IPS DF 19.7 (cell line): ENCODE data around the gene MTMR2.

Source experiments
- DNase-seq: peaks from one replicate; pipeline ENCODE4 v3.0.0-alpha.2; 2013; ENCODE audit warnings: low read depth, low spot score

The MTMR2 gene

GRCh38 chr11:95923728-95924413 lies at the start of gene MTMR2:
MTMR2 (minus strand) TSS chr11:95924107; CDS start chr11:95923954, 153 bp downstream.
- peak; percentile 33 for DNase-seq

- DNase-seq, result no peak
Measured at GRCh38 chr11:95972060-95972459, 48.2 kb upstream of the MTMR2 start.

- no peak for DNase-seq
Measured at GRCh38 chr11:95968585-95968984, 44.7 kb upstream of the MTMR2 start.

- no peak for DNase-seq
Measured at GRCh38 chr11:95964281-95964680, 40.4 kb upstream of the MTMR2 start.

- DNase-seq, result no peak
Measured at GRCh38 chr11:95961758-95962157, 37.9 kb upstream of the MTMR2 start.

- DNase-seq, result no peak
Measured at GRCh38 chr11:95950905-95951304, 27.0 kb upstream of the MTMR2 start.

GRCh38 chr11:95948637-95949036 lies 24.7 kb upstream of the MTMR2 start:
- DNase-seq, result no peak

- DNase-seq, result no peak
Measured at GRCh38 chr11:95944623-95945022, 20.7 kb upstream of the MTMR2 start.

- no peak for DNase-seq
Measured at GRCh38 chr11:95943546-95943945, 19.6 kb upstream of the MTMR2 start.

GRCh38 chr11:95939091-95939490 lies 15.2 kb upstream of the MTMR2 start:
- no peak for DNase-seq

- DNase-seq, result no peak
Measured at GRCh38 chr11:95937358-95937757, 13.5 kb upstream of the MTMR2 start.

GRCh38 chr11:95933594-95933993 lies 9.7 kb upstream of the MTMR2 start:
- DNase-seq, result no peak

- DNase-seq, result no peak
Measured at GRCh38 chr11:95931916-95932315, 8.0 kb upstream of the MTMR2 start.

- DNase-seq, result no peak
Measured at GRCh38 chr11:95930948-95931347, 7.0 kb upstream of the MTMR2 start.

GRCh38 chr11:95926726-95927125 lies 2.8 kb upstream of the MTMR2 start:
- no peak for DNase-seq

- no peak for DNase-seq
Measured at GRCh38 chr11:95925011-95925410, 1.1 kb upstream of the MTMR2 start.

GRCh38 chr11:95924414-95924760 lies 480 bp upstream of the MTMR2 start:
- no peak for DNase-seq

GRCh38 chr11:95923439-95923727 lies 524 bp downstream of the MTMR2 start:
- DNase-seq, result no peak

- no peak for DNase-seq
Measured at GRCh38 chr11:95922536-95923438, 1.1 kb downstream of the MTMR2 start.

GRCh38 chr11:95922099-95922498 lies 1.8 kb downstream of the MTMR2 start:
- DNase-seq, result no peak

GRCh38 chr11:95920460-95921105 lies 3.3 kb downstream of the MTMR2 start:
- no peak for DNase-seq

GRCh38 chr11:95919514-95919913 lies 4.4 kb downstream of the MTMR2 start:
- DNase-seq, result no peak

GRCh38 chr11:95918720-95919119 lies 5.2 kb downstream of the MTMR2 start:
- no peak for DNase-seq
